VCaP (cell line): Measurements from ENCODE around the gene THBS1.
A peak's percentile ranks its signal among the peaks of the same experiment; 100 is the strongest.

Source experiments
- H3K27ac ChIP-seq: fragments of 450-650 bp; 2 replicates; pipeline ENCODE4 v1.5.1; 2017
- CTCF ChIP-seq: fragments of 450-650 bp; conservative IDR thresholded peaks from 2 replicates; pipeline ENCODE4 v1.5.1; 2017; ENCODE audit warnings: mild to moderate bottlenecking, moderate library complexity

Gene THBS1

GRCh38 chr15:39609166-39609916 lies 28.5 kb downstream of the THBS1 start:
- H3K27ac ChIP-seq = no peak overlapping the region
- TF ChIP-seq CTCF = no peak

- no peak for TF ChIP-seq CTCF
- no peak overlapping the region for H3K27ac ChIP-seq
Measured at GRCh38 chr15:39610665-39611064, 29.8 kb downstream of the THBS1 start.

- H3K27ac ChIP-seq = no peak overlapping the region
Measured at GRCh38 chr15:39613271-39613670, 32.4 kb downstream of the THBS1 start.

GRCh38 chr15:39613861-39614260 lies 33.0 kb downstream of the THBS1 start:
- H3K27ac ChIP-seq = no peak overlapping the region
- no peak for TF ChIP-seq CTCF

More at GRCh38 chr15:39613271-39613670, 32.4 kb downstream of the THBS1 start:
- no peak for TF ChIP-seq CTCF

- TF ChIP-seq CTCF = no peak
- H3K27ac ChIP-seq = no peak overlapping the region; the same call in 1 of the 2 replicates
Measured at GRCh38 chr15:39616731-39617455, 36.0 kb downstream of the THBS1 start.

GRCh38 chr15:39618063-39618823 lies 37.4 kb downstream of the THBS1 start:
- H3K27ac ChIP-seq = peak overlapping the region; percentile 21
- no peak for TF ChIP-seq CTCF

GRCh38 chr15:39621210-39621609 lies 40.3 kb downstream of the THBS1 start:
- TF ChIP-seq CTCF = no peak
- H3K27ac ChIP-seq = peak overlapping the region; percentile 41
